HG02763 (cell line): ENCODE results near the gene SLC38A8.

ENCODE experiments used
- ATAC-seq: cut with Tn5 transposase; IDR thresholded peaks from one replicate; pipeline ENCODE4 v1.9.1; 2021; ENCODE audit warnings: mild to moderate bottlenecking, moderate library complexity; ENCODE audit not compliant: unreplicated experiment

The SLC38A8 gene

DNA sequence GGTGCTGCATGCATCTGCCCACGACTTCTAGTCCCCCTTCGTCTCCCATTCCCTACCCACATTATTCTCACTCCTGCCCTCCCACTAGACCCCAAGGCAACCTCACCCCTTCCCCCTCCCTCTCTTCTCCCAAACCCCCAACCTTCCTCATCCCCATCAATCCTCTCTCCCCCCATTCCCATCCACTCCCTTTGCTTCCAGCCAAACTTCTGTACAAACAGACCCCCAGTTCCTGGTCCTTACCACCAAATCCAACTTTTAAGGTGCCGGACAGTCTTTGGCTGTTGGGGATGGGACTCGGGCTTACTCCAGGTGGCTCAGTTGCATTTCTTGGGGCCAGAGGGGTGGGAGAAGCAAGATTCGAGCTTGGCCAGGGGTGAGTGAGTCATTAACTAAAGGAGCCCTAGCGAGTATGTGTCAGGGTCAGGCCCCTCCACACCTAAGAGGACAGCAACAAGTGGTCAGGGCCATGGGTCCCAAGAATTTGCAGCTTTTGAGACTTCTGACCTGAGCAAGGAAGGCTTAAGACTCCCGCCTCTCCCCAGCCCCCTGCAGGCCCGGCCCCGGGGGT, at the start of gene SLC38A8:
TSS of gene SLC38A8 (minus strand) at position 488 of the 571 bp plus-strand sequence. CDS start 638 bp downstream, outside the sequence.
- ATAC-seq = no peak

DNA sequence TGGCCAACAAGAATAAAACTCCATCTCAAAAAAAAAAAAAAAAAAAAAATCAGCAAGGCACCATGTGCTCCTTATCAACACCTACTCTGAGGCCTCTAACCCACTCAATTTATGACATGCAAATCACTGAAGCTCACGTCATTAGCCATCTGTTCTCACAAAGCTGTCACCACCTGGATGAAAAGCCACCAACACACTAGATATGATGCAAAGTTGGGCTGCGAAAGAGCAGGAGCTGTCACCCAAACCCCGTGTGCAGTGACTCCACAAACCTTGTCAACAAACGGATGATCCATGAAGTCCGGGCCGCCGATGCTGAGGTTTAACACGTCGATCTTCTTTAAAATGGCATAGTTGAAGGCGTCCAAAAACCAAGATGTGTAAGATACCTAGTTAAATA, 48.9 kb upstream of the SLC38A8 start:
- no peak for ATAC-seq

DNA sequence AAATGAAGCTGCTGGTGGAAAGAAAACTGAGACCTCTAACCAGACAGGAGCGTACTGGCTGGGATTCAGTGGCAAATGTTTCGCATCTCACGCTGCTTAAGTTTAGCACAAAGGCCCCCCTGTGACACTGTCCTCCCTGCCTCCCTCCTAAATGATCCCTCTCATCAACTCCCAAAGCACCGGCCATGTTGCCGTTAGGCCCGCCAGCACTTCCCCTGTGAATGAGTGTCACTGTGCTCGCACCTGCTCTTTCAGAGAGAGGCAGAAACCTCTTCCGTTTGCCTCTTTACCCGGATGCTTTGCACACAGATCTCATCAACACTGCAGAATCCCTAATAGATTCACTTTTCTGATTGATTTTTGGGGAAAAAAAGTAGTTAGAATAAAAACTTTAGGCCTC, 47.6 kb upstream of the SLC38A8 start:
- no peak for ATAC-seq

DNA sequence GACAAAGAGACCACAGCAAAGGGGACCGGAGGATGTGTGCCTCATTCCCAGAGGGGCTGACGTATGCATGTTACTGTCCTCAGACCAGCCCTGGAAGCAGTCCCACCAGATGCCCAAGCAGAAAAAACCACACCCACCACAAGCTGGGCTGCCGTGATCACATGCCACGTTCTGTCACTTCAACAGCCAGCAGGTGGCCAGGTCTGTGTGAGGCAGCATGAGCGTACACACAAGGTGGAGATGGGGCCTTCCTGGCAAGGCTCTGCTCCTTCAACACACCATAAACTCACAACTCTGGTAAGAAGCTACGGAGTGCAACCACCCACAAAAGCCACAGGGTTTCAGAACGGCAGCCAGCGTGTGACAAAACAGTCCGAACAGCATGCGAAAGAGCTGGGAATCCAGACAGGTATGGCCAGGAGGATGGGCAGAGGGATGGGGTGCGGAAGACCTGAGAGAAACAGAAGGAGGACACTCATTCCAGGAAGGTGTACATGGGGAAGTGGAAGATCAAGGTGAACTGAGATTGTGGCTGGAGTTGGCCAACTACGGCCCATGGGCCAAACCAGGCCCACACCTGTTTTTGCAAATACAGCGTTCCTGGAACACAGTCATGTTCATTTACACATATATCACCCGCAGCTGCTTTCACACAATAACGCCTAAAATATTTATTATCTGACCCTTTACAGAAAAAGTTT, 46.2 kb upstream of the SLC38A8 start:
- peak; percentile 74 for ATAC-seq

DNA sequence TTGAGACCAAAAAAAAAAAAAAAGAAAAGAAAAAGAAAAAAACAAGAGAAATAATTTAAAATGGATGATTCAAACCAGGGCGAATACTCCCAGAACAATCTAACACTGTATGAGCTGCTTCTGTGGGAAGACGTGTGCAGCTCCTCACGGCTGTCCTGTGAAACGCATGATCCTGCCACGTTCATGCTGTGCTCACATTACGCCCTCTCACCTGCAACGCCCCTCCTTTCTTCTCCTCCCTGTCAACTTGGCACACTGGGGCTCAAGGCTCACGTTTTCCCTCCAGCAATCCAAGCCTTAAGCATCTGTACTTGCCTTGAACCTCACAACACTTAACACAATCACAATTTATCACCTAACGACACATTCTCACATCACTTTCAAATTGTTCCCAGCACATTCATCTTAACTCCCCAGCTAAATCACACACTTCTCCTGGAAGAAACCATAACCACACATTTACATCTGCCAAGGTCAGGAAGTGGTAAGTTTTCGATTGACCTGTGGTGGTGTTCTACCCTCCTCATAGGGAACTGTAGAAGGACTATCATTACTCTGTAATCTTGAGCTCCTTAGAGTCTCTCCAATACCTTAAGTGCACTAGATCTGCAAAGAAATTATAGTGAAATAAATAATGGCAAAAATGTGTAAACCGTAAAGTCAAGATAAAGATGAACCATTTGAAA, 45.0 kb upstream of the SLC38A8 start:
- ATAC-seq = no peak

DNA sequence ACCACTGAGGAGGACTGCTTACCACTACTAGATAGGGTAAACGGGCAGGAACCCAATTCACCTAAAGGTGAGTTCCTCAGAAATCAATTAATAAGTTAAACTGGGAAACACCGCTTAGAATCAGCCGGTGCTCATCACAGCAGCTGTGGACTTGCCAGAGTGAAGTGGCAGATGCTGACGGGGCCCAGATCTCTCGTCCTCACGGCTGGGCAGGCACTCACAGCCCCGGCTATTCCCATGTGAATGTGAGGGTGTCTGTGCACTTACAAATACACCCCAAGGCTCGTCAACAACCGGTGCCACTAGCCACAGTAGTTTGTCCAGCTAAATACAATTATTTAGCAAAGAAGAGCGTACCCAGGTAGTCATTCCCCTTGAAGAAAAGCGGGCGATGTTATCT, 44.4 kb upstream of the SLC38A8 start:
- no peak for ATAC-seq

DNA sequence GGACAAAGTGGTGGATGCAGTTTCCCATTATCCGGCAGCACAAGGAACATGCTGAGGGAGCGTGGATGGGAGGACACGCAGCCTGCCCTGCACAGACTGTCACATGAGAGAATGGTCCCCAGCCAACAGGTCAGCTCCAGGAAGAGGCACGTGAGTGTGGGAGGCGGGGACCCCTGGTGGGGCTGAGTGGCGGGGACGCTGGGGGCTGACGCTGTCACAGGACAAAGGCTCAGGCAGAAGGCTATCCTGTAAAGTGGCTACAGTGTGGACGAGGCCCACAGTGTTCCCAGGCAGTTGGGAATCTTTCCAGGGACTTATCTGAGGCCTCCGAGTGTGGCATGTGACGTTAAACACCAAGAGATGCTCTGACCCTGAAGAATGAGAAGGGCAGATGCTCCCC, 43.7 kb upstream of the SLC38A8 start:
- no peak for ATAC-seq

DNA sequence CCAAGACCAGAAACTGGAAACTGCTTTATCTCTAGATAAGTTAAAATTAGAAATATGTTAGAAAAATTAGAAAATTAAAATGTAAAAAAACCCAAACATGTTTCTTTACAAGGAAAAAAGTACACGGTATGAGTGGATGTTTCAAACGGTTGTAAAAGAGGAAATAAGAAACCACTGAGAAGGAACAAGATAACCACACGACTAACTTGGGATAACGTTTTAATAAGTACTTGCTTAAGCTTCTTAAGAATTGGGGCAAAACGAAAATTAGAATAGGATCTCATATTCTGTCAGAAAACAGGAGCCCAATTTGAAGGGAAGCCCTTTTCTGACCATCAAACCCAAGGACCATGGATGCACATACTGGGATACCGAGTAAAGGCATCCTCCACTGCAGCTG, 43.2 kb upstream of the SLC38A8 start:
- no peak for ATAC-seq

DNA sequence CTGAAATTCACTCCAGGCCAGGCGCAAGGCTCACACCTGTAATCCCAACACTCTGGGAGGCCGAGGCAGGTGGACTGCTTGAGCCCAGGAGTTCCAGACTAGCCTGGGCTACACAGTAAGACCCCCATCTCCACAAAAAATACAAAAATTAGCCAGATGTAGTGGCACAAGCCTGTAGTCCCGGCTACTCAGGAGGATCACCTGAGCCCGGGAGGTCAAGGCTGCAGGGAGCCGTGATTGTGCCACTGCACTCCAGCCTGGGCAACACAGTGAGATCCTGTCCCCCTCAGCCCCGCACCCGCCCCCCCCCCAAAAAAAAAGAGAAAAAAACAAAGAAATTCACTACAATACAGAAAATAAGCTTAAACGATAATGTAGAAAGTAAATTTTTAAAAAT, 42.7 kb upstream of the SLC38A8 start:
- no peak for ATAC-seq

DNA sequence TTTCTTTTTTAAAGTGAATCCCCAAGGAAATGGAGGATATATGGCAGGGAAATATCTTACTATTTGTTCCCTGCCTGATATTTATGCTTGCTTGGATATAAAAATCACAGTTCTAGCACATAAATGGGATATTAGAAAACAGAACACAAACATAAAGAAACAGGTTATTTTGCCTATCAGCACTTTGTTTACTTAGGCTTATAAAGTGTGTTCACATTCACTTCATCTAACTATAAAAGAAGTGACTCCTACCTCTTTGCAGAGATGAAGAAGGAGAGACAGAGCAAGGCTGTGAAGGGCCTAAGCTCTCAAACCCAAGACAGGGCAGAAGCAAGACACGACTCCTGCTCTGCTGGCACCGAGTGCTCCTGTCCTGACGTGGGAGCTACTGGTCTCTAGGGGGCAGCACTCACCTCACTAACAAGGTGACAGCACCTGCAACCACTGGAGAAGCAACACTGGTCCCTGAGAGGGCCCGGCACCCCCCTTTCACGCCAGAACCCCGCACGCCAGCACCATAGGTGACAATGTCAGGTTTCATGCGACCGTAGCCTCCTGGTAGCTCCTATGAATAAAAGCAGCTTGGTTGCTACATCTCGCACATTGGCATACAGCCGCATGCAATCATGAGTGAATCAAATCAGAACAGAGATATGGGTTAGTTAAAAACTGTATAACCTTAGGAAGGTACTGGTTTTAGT, 42.1 kb upstream of the SLC38A8 start:
- peak; percentile 39 for ATAC-seq

DNA sequence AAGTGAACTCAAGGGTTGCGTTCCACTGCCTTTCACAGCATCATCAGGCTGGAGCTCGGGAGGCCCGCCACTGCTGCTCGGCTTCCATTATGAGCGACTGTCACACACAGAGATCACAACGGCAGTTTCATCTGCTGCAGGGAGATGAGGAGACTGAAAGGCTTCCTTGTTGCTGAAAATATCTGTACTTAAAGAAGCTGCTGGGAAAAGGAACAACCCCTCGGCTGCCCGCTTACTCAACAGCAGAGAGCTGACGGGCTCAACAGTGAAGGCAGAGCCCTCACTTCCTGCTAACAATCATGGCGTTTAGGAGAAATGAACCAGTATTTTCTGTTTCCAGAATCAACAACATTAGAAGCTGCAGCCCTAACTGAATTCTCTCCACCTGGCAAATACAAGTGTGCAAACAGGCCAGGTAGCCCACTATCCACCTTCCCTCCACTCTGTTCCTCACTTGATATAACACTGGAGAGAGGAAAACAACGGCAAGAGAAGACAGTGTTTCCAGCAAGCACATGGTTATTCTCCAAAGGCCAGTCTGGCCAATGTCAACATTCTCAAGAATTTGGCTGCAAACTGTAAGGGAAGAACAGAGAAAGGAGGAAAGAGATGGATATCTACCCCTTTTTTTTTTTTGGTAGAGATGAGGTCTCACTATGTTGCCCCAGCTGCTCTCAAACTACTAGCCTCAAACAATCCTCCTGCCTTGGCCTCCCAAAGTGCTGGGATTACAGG, 40.4 kb upstream of the SLC38A8 start:
- ATAC-seq = no peak

DNA sequence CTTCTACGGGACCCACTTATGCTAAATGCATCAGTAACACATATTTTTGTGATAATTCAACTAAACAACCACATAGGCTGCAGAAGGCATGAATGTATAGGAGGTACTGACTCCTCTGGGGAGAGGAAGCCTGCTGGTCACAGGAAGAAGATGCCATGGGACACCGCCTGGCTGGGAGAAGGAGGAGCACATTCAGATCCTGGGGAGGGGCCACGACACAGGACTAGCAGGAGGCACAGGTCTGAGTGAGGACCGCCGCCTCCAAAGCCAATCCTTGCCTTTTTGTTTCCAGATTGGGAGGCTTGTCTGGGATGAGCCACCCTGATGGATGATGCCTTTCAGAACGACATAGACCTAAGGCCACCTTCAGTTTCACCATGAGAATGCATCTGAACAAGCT, 39.5 kb upstream of the SLC38A8 start:
- no peak for ATAC-seq

DNA sequence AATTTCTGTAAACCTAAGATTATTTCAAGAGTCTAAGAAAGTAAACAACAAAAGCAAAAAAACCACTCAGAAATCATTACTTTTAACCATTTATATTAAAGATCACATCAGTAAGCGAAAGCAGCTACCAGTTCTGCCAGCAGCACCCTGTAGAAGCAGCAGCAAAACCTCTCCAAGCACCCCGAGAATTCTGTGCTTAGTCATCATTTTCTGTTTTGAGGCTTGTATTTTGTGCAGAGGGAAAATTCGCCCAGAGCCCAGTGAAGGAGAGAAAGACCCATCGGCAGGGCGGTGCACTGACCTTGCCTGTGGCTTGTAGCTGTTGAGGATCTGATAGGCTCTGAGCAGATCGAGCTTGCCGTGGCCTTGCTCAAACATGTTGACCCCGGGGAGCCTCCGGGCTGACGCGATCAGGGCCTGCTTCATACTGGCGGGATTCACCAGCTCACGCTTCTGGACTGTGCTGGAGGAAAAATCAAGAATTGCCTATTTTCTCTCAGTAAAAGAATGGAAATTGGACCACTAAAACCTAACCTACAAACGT, 38.9 kb upstream of the SLC38A8 start:
- no peak for ATAC-seq

DNA sequence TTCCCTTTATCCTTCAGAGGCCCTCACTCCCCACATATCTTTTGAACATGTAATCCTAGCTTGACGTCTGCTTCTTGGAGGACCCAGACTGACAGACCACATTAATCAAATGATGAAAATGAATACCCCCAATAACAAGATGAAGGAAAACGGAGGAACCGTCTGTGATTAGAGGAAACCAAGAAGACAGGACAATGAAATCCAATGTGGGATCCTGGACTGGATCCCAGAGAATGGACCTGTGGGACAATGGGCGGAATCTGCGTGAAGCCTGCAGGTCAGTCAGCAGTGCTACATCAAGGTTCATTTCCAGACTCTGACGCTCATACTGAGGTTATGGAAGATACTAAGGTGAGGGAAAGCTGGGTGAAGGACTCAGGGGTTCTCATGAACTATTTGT, 38.2 kb upstream of the SLC38A8 start:
- no peak for ATAC-seq

DNA sequence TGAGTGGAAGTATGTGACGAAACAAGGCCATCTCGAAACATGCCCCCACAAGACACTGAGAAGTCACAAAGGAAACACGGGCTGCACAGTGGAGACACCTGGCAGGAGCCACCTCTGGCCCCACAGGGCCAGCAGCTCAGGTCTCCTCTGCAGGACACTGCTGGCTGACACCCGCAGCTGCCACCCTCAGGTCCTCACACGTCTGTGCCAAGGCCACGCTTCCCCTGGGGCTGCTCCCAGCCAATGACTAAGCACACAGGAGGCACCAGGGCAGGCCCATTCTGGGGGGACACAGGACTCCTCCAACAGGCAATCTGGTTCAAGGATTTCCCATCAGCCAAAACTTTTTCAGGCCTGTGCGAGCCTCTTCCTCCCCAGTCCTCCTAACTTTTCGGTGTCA, 37.8 kb upstream of the SLC38A8 start:
- ATAC-seq = no peak

DNA sequence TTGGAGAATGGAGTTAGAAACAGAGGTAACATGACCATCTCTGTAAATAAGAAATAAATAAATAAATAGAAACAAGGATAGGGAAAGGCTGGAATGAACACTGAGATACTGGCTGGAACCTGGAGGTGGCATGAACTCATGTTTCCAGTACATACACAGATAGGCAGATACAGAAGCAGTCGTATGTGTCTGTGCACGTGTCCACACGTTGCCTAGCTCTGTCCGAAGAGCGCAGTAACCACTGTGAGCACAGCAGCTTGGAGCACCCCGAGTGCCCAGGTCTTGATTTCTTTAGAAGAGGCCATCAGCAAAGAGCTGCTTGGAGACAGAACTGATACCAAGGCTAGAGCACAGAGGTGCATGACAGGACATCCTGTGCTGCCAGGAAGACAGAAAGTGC, 37.1 kb upstream of the SLC38A8 start:
- no peak for ATAC-seq

DNA sequence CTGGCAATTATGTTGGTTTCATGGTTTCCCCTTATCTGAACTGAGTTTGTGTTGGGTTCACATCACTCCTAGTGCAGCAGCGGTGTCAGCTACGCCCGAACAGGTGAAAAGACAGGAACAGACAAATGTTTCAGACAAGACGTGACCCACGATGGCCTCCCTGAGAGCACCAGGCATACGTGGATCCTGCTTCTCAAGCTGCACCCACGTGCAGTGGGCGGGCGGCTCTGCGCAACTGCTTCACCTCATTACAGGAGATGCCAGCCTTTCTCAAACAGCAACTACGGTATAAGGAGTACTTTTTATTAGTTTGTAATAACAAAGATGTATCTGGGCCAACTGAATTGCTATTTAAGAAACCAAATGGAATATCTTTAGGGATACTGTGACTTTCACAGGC, 32.8 kb upstream of the SLC38A8 start:
- ATAC-seq = no peak

DNA sequence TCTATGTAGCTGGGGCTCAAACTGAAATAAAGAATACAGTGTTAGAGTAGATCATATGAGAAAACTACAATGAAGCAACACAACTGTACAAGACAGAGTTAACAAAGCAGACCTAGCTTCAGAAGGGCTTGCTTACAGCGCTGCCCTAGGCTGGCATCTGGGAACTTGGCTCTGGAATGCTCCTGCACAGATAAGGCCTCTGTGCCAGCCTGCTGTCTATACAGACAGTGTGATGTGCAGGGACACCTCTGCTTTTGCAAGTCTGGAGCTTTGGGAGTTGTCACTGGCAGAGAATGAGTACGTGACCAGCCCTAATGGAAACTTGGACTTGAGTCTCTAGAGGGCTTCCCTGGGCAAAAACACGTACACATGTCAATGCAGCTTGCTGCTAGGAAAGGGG, 32.1 kb upstream of the SLC38A8 start:
- no peak for ATAC-seq

DNA sequence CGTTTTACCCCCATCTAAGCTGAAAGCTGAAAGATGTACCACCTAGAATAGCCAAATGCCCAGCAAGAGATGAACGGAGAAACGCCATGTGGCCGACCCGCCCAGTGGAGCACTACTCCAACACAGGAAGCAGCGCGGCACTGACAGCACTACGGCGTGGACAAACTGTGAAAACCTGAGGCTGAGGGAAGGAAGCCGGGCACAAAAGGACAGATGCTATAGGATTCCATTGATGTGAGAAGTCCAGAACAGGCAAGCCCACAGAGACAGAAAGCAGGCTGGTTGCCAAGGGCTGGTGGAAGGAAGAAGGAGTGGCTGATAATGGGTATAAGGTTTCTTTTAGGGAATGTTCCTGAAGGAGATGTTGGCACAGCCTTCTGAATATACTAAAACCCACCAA, 29.4 kb upstream of the SLC38A8 start:
- no peak for ATAC-seq

DNA sequence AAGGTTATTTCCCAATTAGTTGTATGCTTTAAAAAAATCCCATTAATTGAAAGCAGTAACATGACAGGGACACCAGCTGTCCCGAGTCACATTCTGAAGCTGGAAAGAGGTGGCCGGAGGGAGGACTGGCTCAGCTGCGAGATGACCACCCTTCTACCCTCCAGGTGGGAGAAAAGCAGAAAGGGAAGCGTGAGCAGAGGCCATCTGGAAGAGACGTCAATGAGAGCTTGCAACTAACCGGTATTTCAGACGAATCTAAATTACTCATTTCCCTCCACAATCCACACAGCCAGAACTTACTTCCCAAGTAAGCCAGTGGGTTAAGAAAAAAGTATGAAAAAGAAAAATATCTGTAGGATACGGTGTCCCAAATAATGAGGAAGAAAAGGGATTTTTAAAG, 28.5 kb upstream of the SLC38A8 start:
- no peak for ATAC-seq

DNA sequence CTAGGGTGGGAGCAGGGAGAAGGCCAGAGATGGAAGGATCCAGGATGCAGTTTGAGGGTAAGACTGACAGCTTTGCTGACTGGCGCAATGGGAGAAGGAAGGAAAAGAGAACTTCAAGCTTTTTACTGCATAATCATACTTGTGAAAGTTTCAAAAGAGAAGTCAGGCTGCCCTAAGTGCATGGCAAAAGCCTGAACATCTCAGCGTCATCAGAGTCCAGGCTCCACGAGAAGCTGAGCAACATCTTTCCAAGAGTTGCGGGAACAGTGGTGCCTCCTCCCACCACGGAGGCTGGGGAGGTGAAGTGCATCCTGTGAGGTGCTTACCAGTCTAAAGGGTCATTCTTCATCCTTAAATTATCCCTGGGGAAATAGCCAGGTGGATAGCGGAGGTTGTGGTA, 26.9 kb upstream of the SLC38A8 start:
- no peak for ATAC-seq
